B cell (primary cell): ENCODE data around the gene RPLP1.

Source experiments
- CTCF ChIP-seq: fragments of 200-600 bp; IDR thresholded peaks from one replicate; pipeline ENCODE4 v1.8.0; 2022; ENCODE audit warnings: antibody characterized with exemption, mild to moderate bottlenecking
- EZH2 ChIP-seq: IDR thresholded peaks from 2 replicates; pipeline ENCODE4 v1.6.1; 2012; ENCODE audit warnings: borderline replicate concordance, low read depth, mild to moderate bottlenecking, moderate library complexity, low read length; ENCODE audit not compliant: insufficient read depth, poor library complexity, severe bottlenecking

DNA sequence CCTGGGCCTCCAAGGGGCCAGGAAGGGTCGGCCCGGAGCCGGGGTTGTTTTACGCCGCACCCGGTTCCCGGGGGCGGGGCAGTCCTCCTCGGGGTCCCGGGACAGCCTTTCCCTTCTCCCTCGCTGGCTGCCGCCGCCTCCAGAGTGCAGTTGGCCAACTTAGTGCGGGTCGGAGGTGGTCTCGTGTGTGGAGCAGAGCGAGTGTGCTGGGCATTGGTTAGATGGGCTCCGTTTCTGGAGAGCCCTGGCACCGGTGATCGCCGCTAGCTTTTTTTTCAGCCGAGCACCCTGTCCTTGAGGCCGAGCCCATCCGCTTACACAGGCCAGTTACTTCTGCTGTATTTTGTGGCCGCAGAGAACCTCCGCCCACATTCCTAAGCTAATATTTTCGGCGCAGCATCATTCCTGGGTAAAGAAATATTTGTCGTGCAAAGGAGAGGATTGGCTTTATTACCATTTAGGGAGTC lies 37.9 kb upstream of the RPLP1 start:
- TF ChIP-seq CTCF = no peak
- no peak for TF ChIP-seq EZH2
